HG02642 (cell line): ENCODE data around the gene GNB2.
"Not testable (repeated sequence)": the region's sequence is repeated elsewhere in the genome, so short reads cannot be mapped to it uniquely, and the experiment has no call there.

Source experiments
- ATAC-seq: cut with Tn5 transposase; IDR thresholded peaks from one replicate; pipeline ENCODE4 v1.9.1; 2021; ENCODE audit warnings: mild to moderate bottlenecking; ENCODE audit not compliant: unreplicated experiment, poor library complexity

GNB2 gene

DNA sequence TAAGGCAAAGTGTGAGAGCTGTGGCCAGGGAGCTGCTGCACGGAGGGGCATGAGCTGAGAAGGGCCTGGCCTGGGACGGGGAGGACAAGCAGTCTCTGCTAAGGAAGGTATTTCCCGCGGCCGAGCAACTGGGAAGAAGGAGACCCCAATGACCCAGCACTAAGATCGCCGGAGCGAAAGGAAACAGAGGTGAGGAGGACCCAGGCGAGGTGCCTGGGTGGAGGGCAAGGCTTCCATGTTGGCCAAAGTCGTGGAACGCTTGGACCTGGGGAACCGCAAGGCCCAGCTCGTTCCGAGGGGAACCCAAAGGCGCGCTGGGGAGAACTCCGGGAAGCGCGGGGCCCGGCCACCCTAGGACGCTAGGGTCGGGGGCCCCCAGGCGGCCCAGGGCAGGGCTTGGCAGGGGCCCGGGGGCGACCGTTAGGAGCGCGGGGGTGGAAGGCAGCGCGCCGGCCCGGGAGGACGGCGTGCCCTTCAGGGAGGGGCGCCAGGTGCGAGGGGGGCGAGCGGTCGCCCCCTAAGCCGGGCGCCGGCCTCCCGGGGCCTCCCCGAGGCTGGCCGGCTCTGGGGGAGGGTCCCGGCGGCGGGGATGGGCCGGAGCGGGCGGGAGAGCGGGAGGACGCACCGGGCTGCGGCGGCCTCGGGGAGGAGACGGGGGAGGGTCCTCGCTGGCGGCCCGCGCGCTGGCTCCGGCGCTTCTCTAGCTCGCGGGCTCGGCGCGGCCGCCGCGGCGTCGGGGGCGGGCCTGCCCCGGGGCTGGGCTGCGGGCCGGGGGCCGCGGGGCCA, 20.0 kb downstream of the GNB2 start:
- peak; percentile 22 for ATAC-seq

- peak; percentile 61 for ATAC-seq
Observed at GRCh38 chr7:100694098-100694745, 20.7 kb downstream of the GNB2 start, which contains the start of gene GIGYF1. TSS of gene GIGYF1 (minus strand) at chr7:100694250. CDS start at chr7:100688238, 6,012 bp downstream.

GRCh38 chr7:100696123-100696521, 22.6 kb downstream of the GNB2 start:
- ATAC-seq, result no peak

DNA sequence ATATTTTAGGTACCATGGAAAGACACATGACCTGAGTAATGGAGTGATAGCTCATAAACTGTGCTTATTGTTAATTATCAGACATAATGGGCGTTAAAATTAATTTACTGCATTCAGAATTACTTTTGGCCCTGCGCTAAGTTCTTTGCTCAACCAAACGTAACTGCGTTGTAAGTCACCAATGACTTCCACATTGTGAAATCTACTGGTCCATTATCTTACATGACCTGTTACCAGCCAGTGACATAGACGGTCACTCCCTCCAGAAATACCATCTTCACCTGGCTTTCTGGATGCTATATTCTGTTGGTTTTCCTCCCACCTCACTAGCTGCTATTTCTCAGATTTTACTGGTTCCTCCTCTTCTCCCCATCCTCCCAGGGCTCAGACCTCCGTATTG, 25.5 kb downstream of the GNB2 start:
- ATAC-seq, result no peak

DNA sequence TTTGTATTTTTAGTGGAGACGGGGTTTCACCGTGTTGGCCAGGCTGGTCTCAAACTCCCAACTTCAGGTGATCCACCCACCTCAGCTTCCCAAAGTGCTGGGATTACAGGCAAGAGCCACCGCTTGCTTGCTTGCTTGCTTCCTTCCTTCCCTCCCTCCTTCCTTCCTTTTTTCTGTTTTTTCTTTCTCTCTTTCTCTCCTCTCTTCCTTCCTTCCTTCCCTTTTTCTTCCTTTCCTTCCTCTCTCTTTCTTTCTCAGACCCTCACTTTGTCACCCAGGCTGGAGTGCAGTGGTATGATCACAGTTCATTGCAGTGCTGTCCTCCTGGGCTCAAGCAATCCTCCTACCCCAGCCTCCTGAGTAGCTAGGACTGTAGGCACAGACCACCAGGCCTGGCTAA, 27.5 kb downstream of the GNB2 start:
- not testable (repeated sequence) for ATAC-seq

GRCh38 chr7:100705320-100705752, 31.8 kb downstream of the GNB2 start:
- peak; percentile 60 for ATAC-seq

DNA sequence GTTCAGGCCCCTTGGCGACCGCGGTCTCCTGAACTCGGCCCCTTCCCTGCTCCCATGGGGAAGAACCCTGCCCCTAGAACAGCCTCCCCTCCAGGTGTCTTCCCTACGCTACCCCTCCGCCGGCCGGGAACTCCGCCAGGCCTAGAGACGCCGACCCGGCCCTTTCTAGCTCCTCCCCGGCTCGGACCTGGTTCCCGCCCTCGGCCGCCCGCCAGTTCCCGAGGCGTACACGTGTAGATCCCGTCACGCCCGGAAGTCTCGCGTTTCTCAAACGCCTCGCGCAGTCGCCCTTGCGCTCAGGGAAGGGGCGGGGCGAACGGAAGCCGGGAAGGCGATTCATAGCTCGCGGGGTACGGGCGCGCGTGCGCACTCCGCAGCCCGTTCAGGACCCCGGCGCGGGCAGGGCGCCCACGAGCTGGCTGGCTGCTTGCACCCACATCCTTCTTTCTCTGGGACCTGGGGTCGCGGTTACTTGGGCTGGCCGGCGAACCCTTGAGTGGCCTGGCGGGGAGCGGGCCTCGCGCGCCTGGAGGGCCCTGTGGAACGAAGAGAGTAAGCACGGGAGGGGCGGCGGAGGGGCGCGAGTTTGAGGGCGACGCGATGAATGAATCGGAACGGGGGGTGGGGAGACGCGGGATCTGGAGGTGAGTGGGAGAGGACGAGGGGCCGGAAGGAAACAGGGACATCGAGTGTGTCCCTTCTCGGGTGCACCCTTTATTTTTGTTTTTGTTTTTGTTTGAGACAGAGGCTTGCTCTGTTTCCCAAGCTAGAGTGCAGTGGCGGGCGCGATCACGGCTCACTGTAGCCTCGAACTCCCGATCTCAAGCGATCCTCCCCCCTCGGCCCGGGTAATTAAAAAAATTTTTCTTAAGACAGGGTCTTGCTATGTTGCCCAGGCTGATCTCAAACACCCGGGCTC, 32.5 kb downstream of the GNB2 start, which contains the start of gene POP7:
Gene POP7 (plus strand): TSS at position 369 of the 919 bp plus-strand sequence. CDS start 710 bp downstream, outside the sequence.
- ATAC-seq, result peak; percentile 93

- no peak for ATAC-seq
Observed at GRCh38 chr7:100706672-100707311, 33.3 kb downstream of the GNB2 start.

DNA sequence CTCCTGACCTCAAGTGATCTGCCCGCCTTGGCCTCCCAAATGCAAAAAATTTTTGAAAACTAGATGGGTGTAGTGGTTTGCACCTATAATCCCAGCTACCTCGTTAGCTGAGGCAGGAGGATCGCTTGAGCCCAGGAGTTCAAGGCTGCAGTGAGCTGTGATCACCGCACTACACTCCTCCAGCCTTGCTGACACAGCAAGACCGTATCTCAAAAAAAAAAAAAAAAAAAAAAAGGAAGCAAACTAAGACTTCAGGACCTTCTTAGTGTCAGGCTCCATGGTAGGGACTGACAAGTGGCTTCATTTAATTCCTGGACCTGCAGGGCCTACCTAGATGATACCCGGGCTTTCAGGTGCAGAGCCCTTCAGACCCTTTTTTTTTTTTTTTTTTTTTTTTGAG, 34.9 kb downstream of the GNB2 start:
- ATAC-seq, result no peak

DNA sequence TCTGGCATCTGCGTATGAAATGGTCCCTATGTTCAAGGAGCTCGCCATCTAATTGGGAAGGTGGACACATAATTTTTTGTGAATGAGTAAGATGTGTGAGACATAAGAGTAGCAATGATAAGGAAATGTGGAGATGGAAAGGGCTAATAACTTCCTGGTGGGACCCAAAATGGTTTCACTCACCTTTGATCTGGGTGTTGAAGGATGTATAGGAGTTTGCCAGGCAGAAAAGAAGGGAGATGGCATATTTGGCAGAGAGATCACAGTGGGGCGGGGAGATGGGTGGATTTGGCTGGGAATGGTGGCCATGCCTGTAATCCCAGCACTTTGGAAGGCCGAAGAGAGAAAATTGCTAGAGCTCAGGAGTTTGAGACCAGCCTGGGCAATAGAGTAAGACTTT, 36.9 kb downstream of the GNB2 start:
- no peak for ATAC-seq

DNA sequence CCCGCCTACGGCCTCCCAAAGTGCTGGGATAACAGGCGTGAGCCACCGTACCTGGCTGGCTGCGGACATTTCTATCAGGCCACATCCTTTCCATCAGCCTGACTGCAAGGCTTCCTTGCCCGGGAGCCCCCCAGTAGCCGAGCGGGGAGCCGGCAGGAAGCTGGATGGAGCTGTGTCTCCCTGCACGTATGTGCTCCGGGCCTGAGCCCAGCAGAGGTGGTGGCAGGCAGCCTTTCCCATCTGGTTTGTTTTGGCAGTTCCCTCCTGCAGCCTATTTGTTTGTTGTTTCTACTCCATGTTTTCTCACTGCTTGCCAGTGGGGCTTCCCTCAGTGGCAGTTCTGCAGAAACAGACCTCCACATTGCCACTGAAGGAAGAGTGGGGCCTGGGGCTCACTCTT, 37.8 kb downstream of the GNB2 start:
- no peak for ATAC-seq

DNA sequence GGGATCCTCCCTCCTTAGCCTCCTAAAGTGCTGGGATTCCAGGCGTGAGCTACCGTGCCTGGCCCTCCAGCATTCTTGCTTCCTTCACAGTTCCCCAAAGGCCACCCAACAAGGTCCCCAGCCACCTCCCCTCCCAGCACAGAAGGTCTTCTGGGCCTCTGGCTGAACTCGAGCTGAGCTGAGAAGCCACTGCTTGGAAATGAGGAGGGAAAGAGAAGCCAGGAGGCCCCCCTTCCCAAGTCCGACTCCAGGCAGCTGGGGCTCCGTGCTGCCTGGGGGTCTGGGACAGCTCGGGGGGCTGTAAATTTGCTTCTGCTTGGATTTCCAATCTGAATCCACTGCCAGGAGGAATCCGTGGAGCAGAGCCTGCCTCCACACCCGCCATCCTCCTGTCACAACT, 41.2 kb downstream of the GNB2 start:
- no peak for ATAC-seq

DNA sequence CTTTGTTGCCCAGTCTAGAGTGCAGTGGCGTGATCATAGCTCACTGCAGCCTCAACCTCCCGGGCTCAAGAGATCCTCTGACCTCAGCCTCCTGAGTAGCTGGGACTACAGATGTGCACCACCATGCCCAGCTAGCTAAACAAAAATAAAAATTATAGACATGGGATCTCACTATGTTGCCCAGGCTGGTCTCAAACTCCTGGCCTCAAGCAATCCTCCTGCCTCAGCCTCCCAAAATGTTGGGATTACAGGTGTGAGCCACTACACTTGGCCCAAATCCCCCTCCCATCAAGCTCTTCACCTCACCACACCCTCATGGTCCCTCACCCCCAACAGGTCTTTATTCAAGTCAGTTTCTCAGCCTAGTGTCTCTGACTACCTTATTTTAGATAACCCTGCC, 43.5 kb downstream of the GNB2 start:
- ATAC-seq, result not testable (repeated sequence)

DNA sequence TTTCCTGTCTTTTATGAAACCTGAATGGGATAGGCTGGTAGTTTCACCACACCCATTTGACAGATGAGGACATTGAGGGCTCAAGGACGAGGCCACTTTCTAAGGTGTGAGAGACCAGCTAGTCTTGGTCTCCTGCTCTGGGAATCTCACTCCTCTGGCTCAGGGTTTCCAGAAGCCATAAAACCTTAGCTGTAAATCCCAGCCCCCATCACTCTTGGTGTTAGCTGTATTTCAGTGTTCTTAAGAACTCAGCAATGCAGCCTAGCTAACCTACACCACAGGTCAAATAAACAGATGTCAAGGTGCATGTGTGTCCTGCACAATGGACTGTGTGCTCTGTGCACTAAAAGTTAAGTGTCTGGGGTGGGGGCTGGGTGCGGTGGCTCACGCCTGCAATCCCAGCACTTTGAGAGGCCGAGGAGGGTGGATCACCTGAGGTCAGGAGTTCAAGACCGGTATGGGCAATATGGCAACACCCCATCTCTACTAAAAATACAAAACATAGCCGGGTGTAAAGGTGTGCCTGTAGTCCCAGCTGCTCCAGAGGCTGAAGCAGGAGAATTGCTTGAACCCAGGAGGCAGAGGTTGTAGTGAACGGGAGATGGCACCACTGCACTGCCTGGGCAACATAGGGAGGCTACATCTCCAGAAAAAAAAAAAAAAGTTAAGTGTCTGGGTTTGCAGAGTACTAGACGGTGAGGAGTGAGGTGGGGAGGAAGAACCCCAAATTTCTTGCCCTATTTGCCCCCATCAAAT, 46.2 kb downstream of the GNB2 start:
- ATAC-seq, result no peak

DNA sequence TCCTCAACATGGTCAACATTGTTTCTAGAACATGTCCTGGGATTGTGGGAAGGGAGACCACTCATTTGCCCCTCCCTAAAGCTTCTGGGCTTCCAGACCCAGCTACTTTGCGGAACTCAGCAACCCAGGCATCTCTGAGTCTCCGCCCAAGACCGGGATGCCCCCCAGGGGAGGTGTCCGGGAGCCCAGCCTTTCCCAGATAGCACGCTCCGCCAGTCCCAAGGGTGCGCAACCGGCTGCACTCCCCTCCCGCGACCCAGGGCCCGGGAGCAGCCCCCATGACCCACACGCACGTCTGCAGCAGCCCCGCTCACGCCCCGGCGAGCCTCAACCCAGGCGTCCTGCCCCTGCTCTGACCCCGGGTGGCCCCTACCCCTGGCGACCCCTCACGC, 46.7 kb downstream of the GNB2 start, which contains the start of gene EPO:
Gene EPO (plus strand): TSS at position 190 of the 392 bp plus-strand sequence. CDS start 513 bp downstream, outside the sequence.
- no peak for ATAC-seq

DNA sequence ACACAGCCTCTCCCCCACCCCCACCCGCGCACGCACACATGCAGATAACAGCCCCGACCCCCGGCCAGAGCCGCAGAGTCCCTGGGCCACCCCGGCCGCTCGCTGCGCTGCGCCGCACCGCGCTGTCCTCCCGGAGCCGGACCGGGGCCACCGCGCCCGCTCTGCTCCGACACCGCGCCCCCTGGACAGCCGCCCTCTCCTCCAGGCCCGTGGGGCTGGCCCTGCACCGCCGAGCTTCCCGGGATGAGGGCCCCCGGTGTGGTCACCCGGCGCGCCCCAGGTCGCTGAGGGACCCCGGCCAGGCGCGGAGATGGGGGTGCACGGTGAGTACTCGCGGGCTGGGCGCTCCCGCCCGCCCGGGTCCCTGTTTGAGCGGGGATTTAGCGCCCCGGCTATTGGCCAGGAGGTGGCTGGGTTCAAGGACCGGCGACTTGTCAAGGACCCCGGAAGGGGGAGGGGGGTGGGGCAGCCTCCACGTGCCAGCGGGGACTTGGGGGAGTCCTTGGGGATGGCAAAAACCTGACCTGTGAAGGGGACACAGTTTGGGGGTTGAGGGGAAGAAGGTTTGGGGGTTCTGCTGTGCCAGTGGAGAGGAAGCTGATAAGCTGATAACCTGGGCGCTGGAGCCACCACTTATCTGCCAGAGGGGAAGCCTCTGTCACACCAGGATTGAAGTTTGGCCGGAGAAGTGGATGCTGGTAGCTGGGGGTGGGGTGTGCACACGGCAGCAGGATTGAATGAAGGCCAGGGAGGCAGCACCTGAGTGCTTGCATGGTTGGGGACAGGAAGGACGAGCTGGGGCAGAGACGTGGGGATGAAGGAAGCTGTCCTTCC, 47.3 kb downstream of the GNB2 start:
- ATAC-seq, result no peak

DNA sequence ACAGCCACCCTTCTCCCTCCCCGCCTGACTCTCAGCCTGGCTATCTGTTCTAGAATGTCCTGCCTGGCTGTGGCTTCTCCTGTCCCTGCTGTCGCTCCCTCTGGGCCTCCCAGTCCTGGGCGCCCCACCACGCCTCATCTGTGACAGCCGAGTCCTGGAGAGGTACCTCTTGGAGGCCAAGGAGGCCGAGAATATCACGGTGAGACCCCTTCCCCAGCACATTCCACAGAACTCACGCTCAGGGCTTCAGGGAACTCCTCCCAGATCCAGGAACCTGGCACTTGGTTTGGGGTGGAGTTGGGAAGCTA, 47.9 kb downstream of the GNB2 start:
- no peak for ATAC-seq

- ATAC-seq, result no peak
Observed at GRCh38 chr7:100722480-100723212, 49.1 kb downstream of the GNB2 start.
